GM18519 (cell line): ENCODE measurements around the gene WIPF2.

ENCODE experiments used
- ATAC-seq: cut with Tn5 transposase; IDR thresholded peaks from one replicate; pipeline ENCODE4 v1.9.1; 2021; ENCODE audit warnings: mild to moderate bottlenecking, moderate library complexity; ENCODE audit not compliant: unreplicated experiment, low FRiP score

WIPF2 gene

DNA sequence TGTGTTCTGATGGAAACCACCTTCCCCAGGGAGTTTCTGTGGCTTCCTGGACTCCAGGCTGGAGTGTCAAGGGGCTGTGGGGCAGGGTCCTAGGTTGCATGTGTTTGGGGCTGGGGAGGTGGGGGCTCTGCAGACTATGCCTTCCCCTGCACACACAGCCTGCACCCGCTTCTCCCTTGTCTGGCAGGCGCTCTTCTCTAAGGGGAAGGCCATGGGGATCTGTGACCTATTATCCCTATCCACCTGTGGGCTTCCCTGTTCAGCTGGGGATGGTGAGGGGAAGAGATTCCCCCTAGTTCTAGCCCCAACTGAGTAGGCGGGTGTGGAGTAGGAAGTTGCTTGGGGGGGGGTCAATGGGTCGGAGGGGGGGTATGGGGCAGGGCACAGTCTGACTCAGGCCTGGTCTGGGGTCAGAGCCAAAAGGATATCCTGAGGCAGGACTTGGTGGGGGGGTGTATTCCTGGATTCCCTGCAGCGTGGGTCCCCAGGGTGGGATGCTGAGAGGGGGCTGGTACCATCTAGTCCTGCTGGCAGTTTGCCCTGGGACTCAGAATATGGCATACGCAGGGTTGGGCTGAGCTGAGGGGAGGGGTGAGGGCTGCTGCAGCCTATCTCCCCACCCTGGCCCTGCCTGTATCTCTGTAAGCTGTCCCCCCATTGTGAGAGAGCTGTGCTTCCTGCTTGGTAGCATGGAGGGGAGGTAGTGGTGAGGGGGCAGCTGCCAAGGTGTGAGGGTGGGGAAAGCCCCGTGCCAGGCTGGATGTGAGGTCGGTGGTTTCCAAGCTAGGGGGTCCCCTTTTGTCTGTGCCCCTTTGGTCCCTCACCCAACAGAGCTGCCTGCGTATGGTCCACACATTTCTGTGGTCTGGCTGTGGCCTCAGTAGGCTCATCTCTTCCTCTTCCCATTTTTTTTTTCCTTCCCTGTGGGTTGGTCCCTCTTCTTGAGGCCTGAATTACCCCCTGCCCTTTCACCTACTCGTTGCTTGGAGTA, 104.6 kb downstream of the WIPF2 start:
- no peak for ATAC-seq

DNA sequence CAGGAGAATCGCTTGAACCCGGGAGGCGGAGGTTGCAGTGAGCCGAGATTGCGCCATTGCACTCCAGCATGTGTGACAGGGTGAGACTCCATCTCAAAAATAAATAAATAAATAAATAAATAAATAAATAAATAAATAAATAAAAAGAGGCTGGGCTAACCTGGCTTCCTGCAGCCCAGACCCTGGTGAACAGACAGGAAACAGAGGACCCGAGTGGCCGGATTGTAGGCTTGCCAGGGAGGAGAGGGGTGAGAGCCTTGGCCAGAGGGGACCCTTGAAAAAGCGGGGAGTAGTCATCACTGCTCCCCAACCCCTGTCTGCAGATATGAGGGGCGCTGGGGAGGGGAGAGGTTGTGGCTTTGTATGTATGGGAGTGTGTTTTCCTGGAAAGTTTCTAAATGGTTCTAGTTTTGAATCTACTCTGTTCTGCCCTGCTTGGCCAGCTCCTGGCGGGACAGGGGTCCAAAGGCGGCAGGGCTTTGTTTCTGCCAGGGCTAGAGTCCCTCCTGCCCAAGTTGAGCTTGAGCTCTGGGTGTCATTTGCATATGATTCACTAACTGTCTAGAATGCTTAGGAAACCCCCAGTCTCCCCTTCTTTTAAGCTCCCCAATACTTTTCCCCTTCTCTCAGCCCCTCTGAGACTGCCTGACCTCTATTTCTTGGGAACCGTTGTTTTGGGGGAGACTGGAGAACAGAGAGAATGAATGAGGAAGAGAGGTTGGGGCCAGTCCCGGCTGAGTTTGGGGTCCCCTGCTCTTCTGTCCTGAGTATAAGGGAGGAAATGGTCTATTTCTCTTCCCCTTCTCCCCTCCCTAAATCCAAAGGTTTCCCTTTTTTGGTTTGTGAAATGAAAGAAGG, 106.3 kb downstream of the WIPF2 start:
- ATAC-seq, result no peak

DNA sequence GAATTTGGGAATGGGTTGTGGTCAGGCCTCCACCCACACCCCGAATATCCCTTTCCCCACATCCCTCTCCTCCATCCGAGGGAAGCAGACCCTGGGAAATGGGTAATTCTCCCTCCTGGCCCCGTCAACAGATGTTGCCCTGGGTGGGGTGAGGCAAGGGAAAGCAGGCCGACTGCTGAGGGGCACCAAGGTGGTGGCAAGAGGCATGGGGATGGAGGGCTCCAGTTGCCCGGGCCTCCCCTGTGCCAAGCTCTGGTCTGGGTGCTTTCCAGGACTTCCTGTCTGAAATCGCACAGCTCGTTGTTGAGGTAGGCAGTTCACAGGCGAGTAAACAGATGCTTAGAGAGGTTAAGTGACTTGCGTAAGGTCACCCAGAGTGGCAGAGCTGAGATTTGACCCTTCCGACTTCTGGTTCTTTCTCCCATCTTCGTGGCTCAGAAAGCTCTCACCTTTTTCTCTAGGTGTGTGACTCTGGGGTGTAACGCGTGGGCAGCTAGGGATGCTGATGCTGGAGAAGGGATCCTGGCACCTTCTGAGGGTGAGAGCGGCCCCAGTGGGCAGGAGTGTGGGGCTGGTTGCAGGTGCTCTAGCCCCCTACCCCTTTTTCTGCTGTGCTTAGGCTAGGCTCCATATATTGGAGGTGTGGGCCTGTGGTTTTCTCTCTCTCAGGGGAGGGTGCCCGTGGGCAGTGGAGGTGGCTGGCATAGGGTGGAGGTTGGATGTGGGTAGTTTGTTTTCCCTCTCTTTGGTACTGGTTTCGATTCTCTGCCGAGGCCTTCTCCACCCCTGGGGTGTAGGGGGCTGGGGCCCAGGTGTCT, 107.1 kb downstream of the WIPF2 start:
- ATAC-seq, result no peak

DNA sequence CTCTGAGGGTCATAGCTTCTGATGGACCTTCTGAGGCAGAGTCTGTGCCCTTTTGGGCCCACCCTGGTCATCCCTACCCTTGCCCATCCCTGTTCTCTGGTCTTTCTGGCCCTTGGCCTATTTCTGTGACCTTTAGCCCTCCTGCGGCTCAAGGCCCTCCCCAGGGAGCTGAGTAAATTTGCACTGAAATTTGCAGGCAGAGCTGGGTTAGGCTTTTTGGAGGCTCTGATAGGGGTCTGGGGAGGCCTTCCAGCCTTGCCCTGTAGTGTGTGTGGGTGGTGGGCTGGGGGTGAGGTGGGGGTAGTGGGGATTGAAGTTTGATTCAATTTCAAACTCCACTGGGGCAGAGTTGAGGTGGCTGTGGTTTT, 107.7 kb downstream of the WIPF2 start:
- ATAC-seq, result no peak

DNA sequence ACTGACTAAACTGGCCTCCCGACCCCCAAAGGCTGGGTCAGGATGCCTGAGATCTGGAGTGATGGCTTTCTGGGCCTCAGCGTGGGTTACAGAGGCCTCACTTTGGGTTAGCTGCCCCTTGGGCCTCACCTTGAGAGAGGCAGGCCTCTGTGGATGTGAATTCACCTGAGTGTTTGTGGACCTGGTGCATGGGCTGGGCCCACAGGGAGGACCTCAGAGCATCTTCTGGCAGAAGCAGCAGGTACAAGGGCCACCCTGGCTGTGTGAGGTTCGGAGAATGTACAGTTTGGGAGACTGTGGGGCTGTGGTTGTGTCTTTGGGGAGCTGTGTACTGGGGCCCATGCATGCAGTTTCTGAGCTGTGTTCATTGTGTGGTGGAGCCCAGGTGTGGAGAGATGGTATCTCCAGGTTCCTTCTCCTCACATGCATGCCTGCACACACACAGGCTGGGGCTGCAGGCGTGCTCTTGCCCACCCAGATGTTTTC, 108.2 kb downstream of the WIPF2 start:
- ATAC-seq, result no peak

DNA sequence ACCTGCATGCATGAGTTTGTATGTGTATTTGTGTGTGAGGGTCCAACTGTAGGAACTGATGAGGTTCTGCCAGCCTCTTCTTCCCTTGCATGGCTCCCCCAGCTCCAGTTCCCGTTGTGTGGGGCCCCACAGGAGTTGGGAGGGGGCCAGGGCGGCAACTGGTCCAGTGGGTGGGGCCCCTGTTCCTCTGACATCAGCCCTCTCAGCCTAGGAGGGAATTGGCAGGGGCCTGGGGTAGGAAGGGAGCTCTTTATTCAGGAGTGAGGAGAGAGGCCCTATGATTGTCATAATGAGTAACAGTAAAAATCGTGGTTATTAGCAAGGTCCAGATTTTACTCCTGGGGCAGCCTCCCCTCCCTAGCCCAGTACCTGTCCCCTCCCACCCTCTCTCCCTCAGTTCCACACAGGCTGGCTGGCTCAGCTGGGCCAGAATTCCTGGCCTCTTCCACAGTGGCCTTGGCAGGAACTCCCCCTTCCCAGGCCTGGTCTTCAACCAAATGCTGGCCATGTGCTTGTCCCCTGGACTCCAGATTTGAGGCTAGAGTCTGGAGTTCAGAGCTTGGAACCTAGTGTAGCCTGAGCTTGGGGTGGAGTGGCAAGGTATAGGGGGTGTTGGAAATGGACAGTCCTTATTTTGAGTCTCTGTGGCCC, 108.8 kb downstream of the WIPF2 start:
- no peak for ATAC-seq

DNA sequence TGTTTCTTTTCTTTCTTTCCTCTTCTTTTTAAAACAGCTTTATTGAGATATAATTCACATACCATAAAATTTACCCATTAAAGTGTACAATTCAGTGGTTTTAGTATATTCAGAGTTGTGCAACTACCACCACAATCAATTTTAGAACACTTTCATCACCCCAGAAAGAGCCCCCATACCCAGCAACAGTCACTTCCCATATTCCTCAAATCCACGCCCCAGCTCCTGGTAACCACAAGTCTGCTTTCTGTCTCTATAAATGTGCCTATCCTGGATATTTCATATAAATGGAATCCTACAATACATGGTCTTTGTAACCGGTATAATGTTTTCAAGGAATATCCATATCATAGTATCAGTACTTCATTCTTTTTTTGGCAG, 109.3 kb downstream of the WIPF2 start:
- no peak for ATAC-seq

DNA sequence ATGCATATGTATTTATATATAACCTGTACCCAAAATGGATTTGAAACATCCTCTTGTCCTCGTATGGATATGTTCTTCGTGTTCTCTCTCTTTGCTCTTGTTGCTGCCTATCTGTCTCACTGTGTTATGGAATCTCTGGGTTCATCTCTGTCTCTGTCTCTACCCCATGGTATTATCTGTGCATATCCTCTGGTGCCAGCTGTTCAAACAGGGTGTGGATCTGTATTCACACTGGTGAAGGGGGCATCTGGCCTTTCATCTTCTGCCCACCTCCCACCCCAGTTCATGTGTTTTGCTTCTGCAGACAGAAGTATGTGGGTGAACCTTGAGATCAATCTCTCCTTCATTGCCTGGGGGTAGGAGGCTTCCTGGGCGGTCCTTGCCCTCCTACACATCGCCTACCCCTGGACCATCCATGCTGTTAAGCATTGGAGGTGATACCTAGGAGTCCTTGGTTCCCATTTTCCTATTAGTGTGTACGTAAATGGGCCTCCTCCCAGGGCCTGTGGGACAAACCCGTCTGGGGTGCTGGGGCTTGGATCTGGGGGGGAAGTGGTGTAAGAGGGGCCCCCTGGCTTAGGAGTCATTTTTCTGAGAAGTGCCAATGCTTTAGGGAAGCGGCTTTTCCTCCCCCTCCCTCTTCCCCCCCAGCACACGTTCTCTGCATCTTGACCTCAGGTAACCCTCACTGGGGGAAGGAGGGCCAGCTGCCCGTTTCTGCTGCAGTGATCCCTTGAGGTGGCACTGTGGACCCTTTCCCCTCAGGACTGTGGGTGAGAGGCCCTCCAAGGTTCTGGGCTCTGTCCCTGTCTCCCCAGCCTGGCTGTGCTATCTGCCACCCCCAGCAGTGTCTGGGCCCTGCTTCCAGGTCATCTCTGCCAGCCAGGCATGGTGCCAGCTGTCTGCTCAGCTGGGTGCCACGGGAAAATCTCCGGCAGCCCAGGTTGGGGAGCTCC, 111.0 kb downstream of the WIPF2 start:
- ATAC-seq, result no peak

DNA sequence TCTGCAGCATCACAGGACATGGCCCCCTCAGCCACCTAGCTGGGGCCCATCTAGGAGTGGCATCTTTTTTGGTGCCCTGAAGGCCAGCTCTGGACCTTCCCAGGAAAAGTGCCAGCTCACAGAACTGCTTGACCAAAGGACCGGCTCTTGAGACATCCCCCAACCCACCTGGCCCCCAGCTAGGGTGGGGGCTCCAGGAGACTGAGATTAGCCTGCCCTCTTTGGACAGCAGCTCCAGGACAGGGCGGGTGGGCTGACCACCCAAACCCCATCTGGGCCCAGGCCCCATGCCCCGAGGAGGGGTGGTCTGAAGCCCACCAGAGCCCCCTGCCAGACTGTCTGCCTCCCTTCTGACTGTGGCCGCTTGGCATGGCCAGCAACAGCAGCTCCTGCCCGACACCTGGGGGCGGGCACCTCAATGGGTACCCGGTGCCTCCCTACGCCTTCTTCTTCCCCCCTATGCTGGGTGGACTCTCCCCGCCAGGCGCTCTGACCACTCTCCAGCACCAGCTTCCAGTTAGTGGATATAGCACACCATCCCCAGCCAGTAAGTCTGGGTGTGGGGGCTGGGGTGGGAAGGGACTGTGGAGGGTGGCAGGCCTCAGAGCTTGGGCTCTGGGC, 111.9 kb downstream of the WIPF2 start:
- no peak for ATAC-seq

DNA sequence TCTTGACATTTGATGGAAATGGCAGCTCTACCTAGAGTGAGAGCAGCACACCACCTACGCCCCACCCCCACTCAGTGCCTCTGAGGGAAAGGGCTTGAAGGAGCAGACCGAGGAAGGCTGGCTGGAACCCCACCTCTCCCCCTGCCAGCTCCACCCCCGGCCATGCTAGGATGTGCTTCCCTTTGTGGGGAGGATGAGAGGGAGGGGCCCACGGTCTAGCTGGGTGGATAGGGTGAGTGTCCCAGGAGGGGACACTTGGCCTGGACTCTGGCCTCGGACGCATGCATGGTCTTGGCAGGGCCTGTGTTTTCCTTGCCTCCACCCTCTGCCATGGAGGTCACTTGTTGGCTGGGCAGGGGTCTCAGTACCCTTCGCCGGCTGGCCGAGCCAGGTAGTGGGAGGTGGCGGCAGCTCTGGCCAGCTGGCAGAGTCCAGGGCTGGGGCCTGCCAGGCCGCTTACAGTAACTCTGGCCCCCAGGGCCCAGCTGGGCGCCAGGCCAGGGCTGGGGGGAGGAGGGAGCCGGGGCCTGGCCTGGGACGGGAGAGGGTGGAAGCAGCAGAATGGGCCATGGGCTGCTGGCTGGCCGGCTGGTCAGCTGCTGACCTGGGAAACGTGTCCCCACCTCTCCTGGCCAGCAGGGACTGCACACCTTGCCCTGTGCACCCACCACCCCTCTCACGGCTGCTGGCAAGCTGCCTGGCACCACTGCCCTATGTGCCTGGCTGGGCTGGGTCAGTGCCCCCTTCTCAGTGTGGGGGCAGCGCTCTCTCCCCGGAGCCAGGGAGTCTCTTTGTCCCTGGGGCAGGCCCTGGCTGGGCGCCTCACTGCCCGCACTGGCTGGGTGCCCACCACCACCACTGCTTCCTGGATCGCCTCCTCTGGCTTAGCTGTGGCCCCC, 112.9 kb downstream of the WIPF2 start:
- ATAC-seq, result no peak
